ENCODE results near the gene SH3D21.

Gene SH3D21

GRCh38 chr1:36304970-36305914 is 926 bp upstream of the SH3D21 start:
- ChIA-PET POLR2A (interaction anchor here (0.9 to 1.6 kb wide), 2 partner anchors 17 to 20 kb away, joined by 3 read pairs; no protein-coding TSS in a partner anchor), CTCF (interaction anchor here (1.5 to 2.2 kb wide), 5 partner anchors 15 to 156 kb away, joined by 5 to 11 read pairs (median 5); partner anchors contain the start of gene TRAPPC3)
- DNase-seq (ENCODE audit: extremely low spot score) = no peak
- TF ChIP-seq CTCF (IDR thresholded peaks at IDR 0.05; ENCODE audit: control extremely low read depth, extremely low read depth, low read depth, missing control alignments) = no peak

GRCh38 chr1:36305915-36306209 is 306 bp upstream of the SH3D21 start:
- CTCF ChIA-PET = interaction anchor here (0.7 to 2.2 kb wide), 8 partner anchors 13 to 157 kb away, joined by 3 to 11 read pairs (median 5); partner anchors contain the start of gene TRAPPC3
- no peak for DNase-seq (ENCODE audit: extremely low spot score)
- TF ChIP-seq CTCF (IDR thresholded peaks at IDR 0.05; ENCODE audit: control extremely low read depth, extremely low read depth, low read depth, missing control alignments) = no peak
- POLR2A ChIA-PET = interaction anchor here (0.6 to 1.6 kb wide), 5 partner anchors 10 to 1169 kb away, joined by 3 read pairs; partner anchors contain the start of gene EVA1B

GRCh38 chr1:36306902-36307456 is 811 bp downstream of the SH3D21 start:
- peak; percentile 100 for DNase-seq (ENCODE audit: extremely low spot score)
- no peak for TF ChIP-seq CTCF (IDR thresholded peaks at IDR 0.05; ENCODE audit: control extremely low read depth, extremely low read depth, low read depth, missing control alignments)
- ChIA-PET POLR2A (interaction anchor here (0.6 to 1.6 kb wide), 6 partner anchors 14 to 1168 kb away, joined by 3 read pairs; no protein-coding TSS in a partner anchor), CTCF (interaction anchor here (1.0 to 2.2 kb wide), 12 partner anchors 8 to 172 kb away, joined by 3 to 11 read pairs (median 5); partner anchors contain the start of gene TRAPPC3)

GRCh38 chr1:36307601-36308330 is 1.6 kb downstream of the SH3D21 start:
- TF ChIP-seq CTCF (IDR thresholded peaks at IDR 0.05; ENCODE audit: control extremely low read depth, extremely low read depth, low read depth, missing control alignments) = no peak
- POLR2A ChIA-PET = interaction anchor here (1.0 to 1.5 kb wide), 3 partner anchors 13 to 1167 kb away, joined by 3 read pairs; no protein-coding TSS in a partner anchor
- CTCF ChIA-PET = interaction anchor here (1.1 to 2.2 kb wide), 9 partner anchors 8 to 120 kb away, joined by 3 to 11 read pairs (median 5); no protein-coding TSS in a partner anchor

GRCh38 chr1:36309397-36309796 is 3.2 kb downstream of the SH3D21 start:
- POLR2A ChIA-PET = no interaction called here

More at GRCh38 chr1:36307601-36308330, 1.6 kb downstream of the SH3D21 start:
- no peak for DNase-seq (ENCODE audit: extremely low spot score)

More at GRCh38 chr1:36309397-36309796, 3.2 kb downstream of the SH3D21 start:
- CTCF ChIA-PET = interaction anchor here (1.1 to 1.6 kb wide), 2 partner anchors 9 to 24 kb away, joined by 5 to 6 read pairs; no protein-coding TSS in a partner anchor
- no peak for DNase-seq (ENCODE audit: extremely low spot score)
- no peak for TF ChIP-seq CTCF (IDR thresholded peaks at IDR 0.05; ENCODE audit: control extremely low read depth, extremely low read depth, low read depth, missing control alignments)
